ENCODE measurements around the gene MAMSTR. TPM values are rescaled to one million over a fixed set of nuclear protein-coding genes. Genes with fewer than 3 reads are reported as not detected.

MAMSTR gene
- total and polyA plus RNA-seq, 2 of the 4 experiments (the other 2 are of a cell fraction): 0.18 to 1.9 TPM

- Histone ChIP-seq H3K4me2 (ENCODE audit: low read depth, low read length) (no peak overlapping the region), H4K91ac (ENCODE audit: insufficient read depth, low read depth, low read length) (no peak overlapping the region), H3K27ac (ENCODE audit: insufficient read depth, low read length) (no peak overlapping the region), H3K4me3 (ENCODE audit: insufficient read depth, low read depth, low read length) (no peak overlapping the region), H2AFZ (replicated peaks; ENCODE audit: low read length, poor library complexity) (peak overlapping the region; percentile 4), H3K23ac (ENCODE audit: low read depth, low read length) (no peak overlapping the region), H2BK15ac (ENCODE audit: low read depth, low read length) (no peak overlapping the region), H3K36me3 (ENCODE audit: control insufficient read depth, insufficient read depth, low read length) (no peaks in the 10 kb centered on the region), H2AK5ac (ENCODE audit: low read depth, low read length) (no peak overlapping the region), H3K27me3 (ENCODE audit: control insufficient read depth, insufficient read depth, low read length) (peaks cover 6% of the 10 kb centered on the region), H4K8ac (ENCODE audit: low read depth in 2 of 2, low read length in 2 of 2) (no peak overlapping the region), H3K9ac (ENCODE audit: low read depth, low read length) (no peak overlapping the region), H2BK120ac (ENCODE audit: low read depth, low read length) (no peak overlapping the region), H2AK9ac (replicated peaks; ENCODE audit: low read depth, low read length, poor library complexity) (no peak overlapping the region), H2BK20ac (ENCODE audit: low read depth, low read length) (no peak overlapping the region), H3K9me1 (ENCODE audit: insufficient read depth, low read length) (peaks cover 5% of the 10 kb centered on the region), H3K79me1 (ENCODE audit: low read depth in 1 of 2, low read length in 2 of 2) (no peaks in the 10 kb centered on the region), H3K56ac (ENCODE audit: extremely low read depth, insufficient read depth, low read length) (no peak overlapping the region), H3K14ac (replicated peaks; ENCODE audit: low read depth, low read length) (no peak overlapping the region), H4K20me1 (ENCODE audit: insufficient read depth, low read length) (no peaks in the 10 kb centered on the region), H3K4ac (ENCODE audit: low read depth, low read length) (no peak overlapping the region), H4K5ac (ENCODE audit: low read depth, low read length) (no peak overlapping the region), H3K4me1 (ENCODE audit: control insufficient read depth, insufficient read depth, low read length) (peaks cover 4% of the 10 kb centered on the region; the same call in 1 of the 2 replicates), H3K18ac (ENCODE audit: low read depth, low read length) (no peak overlapping the region), H3K9me3 (ENCODE audit: control insufficient read depth, insufficient read depth, low read length) (no peaks in the 10 kb centered on the region), H2BK5ac (ENCODE audit: low read depth, low read length, poor library complexity, severe bottlenecking) (no peak overlapping the region)
- dilution Hi-C loops (cut with HindIII; ENCODE audit: low sequenced_read_pairs, unreplicated experiment) (no loop called here), in situ Hi-C loops (cut with MboI; ENCODE audit: low sequenced_read_pairs) (no loop called here), intact Hi-C loops (cut with micrococcal nuclease) (no loop called here)
- ATAC-seq (ENCODE audit: low read depth): no peak
- CTCF ChIA-PET: no interaction called here
- no TSS peak for BruUV-seq (replicated peaks)
- TF ChIP-seq CHD1 (IDR thresholded peaks at IDR 0.05; ENCODE audit: low read depth, low read length): no peak
- TF ChIP-seq MAFK (IDR thresholded peaks at IDR 0.05; ENCODE audit: low read depth, low read length): no peak
- TF ChIP-seq BHLHE40 (IDR thresholded peaks at IDR 0.05; ENCODE audit: low read depth, low read length): no peak
- no peak for TF ChIP-seq USF2 (IDR thresholded peaks at IDR 0.05; ENCODE audit: low read depth, low read length)
- no peak for TF ChIP-seq MXI1 (IDR thresholded peaks at IDR 0.05; ENCODE audit: borderline replicate concordance, low read depth, low read length)
- POLR2A ChIA-PET (ENCODE audit: unreplicated experiment): no interaction called here
- WGBS, 2 experiments (ENCODE audit: extremely low coverage in 2 of 2, insufficient read length in 1 of 2): 32% methylated on average over 48 of the region's 77 CpGs; no CpG with 5 or more reads in 1 of the 2 experiments
- DNase-seq: no peak
Measured at GRCh38 chr19:48728911-48729664, 9.6 kb upstream of the MAMSTR start.
